ENCODE measurements around the gene COX11.
A peak's percentile ranks its signal among the peaks of the same experiment; 100 is the strongest.

The COX11 gene

GRCh38 chr17:54968262-54968987 lies at the start of gene COX11, which contains the start of gene STXBP4:
COX11 (minus strand) TSS chr17:54968654; CDS start chr17:54968646, 8 bp downstream.
STXBP4 (plus strand) TSS chr17:54968765; CDS start chr17:54986220, 17,455 bp downstream.
- DNase-seq, result peak; percentile 95

GRCh38 chr17:55005520-55005919 lies 37.1 kb upstream of the COX11 start:
- no peak for DNase-seq

- no peak for DNase-seq
Measured at GRCh38 chr17:55004484-55004883, 36.0 kb upstream of the COX11 start.

- no peak for DNase-seq
Measured at GRCh38 chr17:55002458-55002857, 34.0 kb upstream of the COX11 start.

- DNase-seq, result no peak
Measured at GRCh38 chr17:54996441-54996840, 28.0 kb upstream of the COX11 start.

- no peak for DNase-seq
Measured at GRCh38 chr17:54992797-54993639, 24.6 kb upstream of the COX11 start.

- no peak for DNase-seq
Measured at GRCh38 chr17:54991567-54991966, 23.1 kb upstream of the COX11 start.

GRCh38 chr17:54990118-54990517 lies 21.7 kb upstream of the COX11 start:
- no peak for DNase-seq

GRCh38 chr17:54985476-54985875 lies 17.0 kb upstream of the COX11 start:
- DNase-seq, result no peak

- no peak for DNase-seq
Measured at GRCh38 chr17:54983260-54983659, 14.8 kb upstream of the COX11 start.

GRCh38 chr17:54982399-54982798 lies 13.9 kb upstream of the COX11 start:
- DNase-seq, result no peak

GRCh38 chr17:54980375-54980774 lies 11.9 kb upstream of the COX11 start:
- DNase-seq, result no peak

GRCh38 chr17:54979657-54980056 lies 11.2 kb upstream of the COX11 start:
- no peak for DNase-seq

- DNase-seq, result no peak
Measured at GRCh38 chr17:54977744-54978143, 9.3 kb upstream of the COX11 start.

- no peak for DNase-seq
Measured at GRCh38 chr17:54976316-54976715, 7.9 kb upstream of the COX11 start.

- DNase-seq, result no peak
Measured at GRCh38 chr17:54974759-54975158, 6.3 kb upstream of the COX11 start.

- no peak for DNase-seq
Measured at GRCh38 chr17:54972406-54973138, 4.1 kb upstream of the COX11 start.

- no peak for DNase-seq
Measured at GRCh38 chr17:54971901-54972300, 3.4 kb upstream of the COX11 start.

- DNase-seq, result no peak
Measured at GRCh38 chr17:54971147-54971546, 2.7 kb upstream of the COX11 start.

- DNase-seq, result no peak
Measured at GRCh38 chr17:54969658-54970572, 1.5 kb upstream of the COX11 start.

GRCh38 chr17:54968988-54969332 lies 506 bp upstream of the COX11 start:
- peak; percentile 2 for DNase-seq

GRCh38 chr17:54967621-54968261 lies 713 bp downstream of the COX11 start:
- DNase-seq, result peak; percentile 39

Data from CD4-positive, alpha-beta T cell treated with Interferon gamma for 1 hour (primary cell).